GM12891 (cell line): Measurements from ENCODE around the gene CDH13.

Experiments used
- PAX5 ChIP-seq: IDR thresholded peaks from 2 replicates; pipeline ENCODE4 v1.6.1; 2011; ENCODE audit warnings: low read length, moderate library complexity, mild to moderate bottlenecking; ENCODE audit not compliant: insufficient read depth, severe bottlenecking
- POLR2A ChIP-seq: IDR thresholded peaks from 2 replicates; pipeline ENCODE4 v1.6.1; 2011; ENCODE audit warnings: low read depth, low read length, control low read depth
- POLR2AphosphoS5 ChIP-seq: IDR thresholded peaks from 2 replicates; pipeline ENCODE4 v1.6.1; 2011; ENCODE audit warnings: low read depth, low read length, control low read depth
- SPI1 ChIP-seq: IDR thresholded peaks from 2 replicates; pipeline ENCODE4 v1.6.1; 2011; ENCODE audit warnings: low read depth, low read length, control low read depth

DNA sequence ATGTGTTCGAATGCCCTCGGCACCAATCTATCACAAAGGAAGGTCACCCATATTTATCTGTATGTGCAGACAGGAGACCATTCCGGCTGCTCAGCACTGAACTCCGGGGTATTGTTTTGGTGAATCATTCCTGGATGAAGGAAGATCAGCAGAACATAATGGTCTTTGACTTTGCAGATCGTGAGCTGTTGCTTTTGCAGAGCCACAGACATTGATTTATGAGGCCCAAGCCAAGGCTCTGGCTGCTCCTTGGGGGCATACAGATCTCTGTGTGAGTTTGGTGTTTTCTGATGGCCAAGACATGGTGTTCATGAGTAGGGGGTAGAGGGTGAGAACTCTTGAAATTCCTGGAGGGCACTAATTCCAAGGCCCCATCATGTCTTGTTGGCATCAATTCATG, 722.2 kb downstream of the CDH13 start:
- no peak for TF ChIP-seq POLR2A
- no peak for TF ChIP-seq PAX5
- TF ChIP-seq POLR2AphosphoS5 = no peak
- no peak for TF ChIP-seq SPI1
